VCaP (cell line): ENCODE results near the gene KIF7.

Experiments used
- H3K27ac ChIP-seq: fragments of 450-650 bp; 2 replicates; pipeline ENCODE4 v1.5.1; 2017
- TF ChIP-seq, protein P1 (sequence below): fragments of 450-650 bp; conservative IDR thresholded peaks from 2 replicates; pipeline ENCODE4 v1.5.1; 2017; ENCODE audit warnings: mild to moderate bottlenecking, moderate library complexity

Gene KIF7

DNA sequence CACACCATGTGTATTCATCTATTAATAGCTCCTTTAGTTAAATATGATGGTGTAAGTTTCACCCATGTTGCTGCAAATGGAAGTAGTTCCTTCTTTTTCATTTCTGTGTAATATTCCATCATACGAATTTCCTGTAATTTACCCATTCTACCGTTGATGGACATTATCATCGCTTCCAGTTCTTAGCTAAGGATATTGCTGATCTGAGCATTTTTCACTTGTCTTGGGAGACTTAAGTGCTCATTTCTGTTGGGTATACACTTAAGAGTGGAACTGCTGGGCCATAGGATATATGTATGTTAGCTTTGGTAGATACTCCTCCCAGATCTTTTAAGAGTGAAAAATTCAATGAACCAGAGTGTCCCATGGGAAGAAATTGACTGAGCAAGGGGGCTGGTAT is 12.9 kb upstream of the KIF7 start:
- H3K27ac ChIP-seq: no peak overlapping the region
- TF ChIP-seq, protein P1, sequence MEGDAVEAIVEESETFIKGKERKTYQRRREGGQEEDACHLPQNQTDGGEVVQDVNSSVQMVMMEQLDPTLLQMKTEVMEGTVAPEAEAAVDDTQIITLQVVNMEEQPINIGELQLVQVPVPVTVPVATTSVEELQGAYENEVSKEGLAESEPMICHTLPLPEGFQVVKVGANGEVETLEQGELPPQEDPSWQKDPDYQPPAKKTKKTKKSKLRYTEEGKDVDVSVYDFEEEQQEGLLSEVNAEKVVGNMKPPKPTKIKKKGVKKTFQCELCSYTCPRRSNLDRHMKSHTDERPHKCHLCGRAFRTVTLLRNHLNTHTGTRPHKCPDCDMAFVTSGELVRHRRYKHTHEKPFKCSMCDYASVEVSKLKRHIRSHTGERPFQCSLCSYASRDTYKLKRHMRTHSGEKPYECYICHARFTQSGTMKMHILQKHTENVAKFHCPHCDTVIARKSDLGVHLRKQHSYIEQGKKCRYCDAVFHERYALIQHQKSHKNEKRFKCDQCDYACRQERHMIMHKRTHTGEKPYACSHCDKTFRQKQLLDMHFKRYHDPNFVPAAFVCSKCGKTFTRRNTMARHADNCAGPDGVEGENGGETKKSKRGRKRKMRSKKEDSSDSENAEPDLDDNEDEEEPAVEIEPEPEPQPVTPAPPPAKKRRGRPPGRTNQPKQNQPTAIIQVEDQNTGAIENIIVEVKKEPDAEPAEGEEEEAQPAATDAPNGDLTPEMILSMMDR: no peak

DNA sequence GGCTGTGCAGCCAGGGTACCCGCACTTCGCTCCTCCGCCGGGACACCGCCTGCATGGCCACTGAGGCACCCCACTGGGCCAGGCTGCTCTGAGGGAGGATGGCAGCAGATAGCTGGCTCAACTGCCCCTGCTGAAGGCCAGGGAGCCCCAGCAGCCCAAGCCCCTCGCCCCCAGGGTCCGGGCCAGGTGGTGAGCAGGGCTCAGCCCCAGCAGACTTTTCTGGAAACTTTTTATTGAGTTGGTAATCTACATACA is 12.4 kb upstream of the KIF7 start:
- no peak overlapping the region for H3K27ac ChIP-seq
- TF ChIP-seq, protein P1: no peak

DNA sequence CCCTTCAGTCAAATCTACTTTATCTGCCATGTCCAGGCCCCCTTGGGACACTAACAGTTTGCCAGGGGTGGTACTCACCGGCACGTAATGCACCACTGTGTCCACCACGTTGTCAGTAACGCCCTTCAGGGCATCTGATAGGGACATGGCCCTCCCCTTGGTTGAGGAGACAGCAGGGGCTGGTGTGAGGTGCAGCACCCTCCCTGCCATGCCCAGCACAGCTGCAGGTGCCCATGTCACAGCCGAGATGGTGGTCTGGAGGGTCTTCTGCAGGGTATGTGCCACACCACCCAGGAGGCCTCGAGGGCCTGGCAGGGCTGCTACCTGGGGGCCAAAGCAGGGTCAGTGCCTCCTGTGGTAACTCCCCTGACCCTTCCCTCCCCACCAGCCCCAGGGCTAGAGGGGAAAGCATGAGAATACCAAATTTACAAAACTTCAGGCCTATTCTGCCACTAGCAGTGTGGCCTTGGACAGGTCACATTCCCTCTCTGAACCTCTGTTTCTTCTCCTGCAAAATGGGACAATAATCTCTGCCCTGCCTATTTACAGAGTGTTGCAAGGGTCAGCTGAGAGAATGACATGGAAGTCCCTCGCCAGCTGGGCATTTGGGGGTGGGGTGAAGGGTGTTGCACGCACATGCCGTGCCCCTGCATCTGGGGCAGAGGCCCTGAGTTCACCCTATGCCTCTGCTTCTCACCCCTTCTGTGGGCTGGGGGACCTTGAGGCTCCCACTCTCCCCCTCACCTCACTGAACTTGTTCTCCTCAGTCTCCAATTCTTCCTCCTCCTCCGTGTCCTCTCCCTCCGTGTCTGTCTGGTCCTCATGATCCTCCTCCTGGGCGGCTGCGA is 11.8 kb upstream of the KIF7 start:
- no peak overlapping the region for H3K27ac ChIP-seq
- TF ChIP-seq, protein P1: no peak

DNA sequence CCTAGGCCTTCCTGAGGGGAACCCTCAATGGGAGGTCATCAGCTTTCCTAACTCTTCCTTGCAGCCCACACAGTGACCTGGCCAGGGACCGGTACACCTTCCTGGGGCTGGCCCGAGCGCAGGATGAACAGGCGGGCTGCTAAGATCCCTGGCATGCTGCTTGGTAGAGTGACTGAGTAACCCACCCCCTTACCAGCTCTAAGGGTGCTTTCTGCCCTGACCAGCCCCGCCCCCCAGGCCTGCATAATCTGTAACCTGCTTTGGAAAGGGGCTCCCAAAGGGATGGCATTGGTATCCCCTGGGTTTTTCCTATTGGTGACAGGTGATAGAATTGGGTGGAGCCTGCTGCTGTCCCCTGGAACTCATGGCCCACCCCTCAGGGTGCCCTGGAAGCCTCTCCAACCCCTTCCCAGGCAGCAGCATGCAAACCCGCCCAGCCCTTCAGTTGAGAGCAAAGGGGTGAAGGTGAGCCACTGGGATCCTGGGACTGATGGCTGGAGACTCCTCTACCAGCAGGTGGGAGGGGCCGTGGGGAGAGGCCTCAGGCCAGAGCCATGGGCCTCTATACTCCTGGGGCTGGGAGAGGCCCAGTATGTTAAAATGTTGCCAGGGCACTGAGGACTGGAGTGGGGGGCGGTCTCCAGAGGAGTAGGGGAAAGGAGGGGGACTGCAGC is 11.1 kb upstream of the KIF7 start:
- TF ChIP-seq, protein P1: no peak
- H3K27ac ChIP-seq: peak overlapping the region; percentile 80

DNA sequence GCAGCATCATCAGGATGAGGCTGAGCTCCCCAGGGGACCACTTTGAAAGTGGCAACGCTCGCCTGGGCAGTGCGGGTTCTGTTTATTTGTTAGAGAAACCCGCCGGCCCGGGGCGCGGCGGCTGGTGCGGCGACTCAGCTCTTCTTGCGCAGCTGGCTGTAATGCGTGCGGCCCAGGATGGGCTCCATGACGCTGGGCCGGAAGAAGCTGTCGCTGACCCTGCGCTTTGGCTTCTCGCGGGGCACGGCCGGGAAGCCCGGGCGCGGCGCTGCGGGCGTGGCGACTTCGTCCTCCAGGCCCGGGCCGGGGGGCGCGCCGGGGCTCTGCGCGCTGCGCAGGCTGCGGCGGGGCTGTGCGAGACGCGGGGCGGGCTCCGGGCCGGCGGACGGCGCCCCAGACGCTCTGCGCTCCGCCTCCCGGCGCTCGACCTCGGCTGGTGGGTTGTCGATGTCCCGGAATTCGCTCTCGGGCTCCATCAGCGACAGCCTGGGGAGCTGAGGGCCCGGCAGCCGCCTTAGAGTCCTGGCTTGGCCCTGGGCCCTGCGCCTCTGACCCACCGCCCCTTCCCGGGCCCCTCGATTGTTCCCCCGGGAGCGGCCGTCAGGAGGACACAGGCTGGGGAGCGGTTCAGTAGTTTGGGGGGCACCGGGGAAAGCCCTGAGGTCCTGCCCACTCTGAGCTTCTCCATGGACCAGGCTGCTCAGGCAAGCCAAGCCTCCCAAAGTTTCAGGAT is 10.3 kb upstream of the KIF7 start:
- peak overlapping the region; percentile 80 for H3K27ac ChIP-seq
- TF ChIP-seq, protein P1: 0 out of 2 replicates have a peak, but pooled peaks have one; percentile 8

DNA sequence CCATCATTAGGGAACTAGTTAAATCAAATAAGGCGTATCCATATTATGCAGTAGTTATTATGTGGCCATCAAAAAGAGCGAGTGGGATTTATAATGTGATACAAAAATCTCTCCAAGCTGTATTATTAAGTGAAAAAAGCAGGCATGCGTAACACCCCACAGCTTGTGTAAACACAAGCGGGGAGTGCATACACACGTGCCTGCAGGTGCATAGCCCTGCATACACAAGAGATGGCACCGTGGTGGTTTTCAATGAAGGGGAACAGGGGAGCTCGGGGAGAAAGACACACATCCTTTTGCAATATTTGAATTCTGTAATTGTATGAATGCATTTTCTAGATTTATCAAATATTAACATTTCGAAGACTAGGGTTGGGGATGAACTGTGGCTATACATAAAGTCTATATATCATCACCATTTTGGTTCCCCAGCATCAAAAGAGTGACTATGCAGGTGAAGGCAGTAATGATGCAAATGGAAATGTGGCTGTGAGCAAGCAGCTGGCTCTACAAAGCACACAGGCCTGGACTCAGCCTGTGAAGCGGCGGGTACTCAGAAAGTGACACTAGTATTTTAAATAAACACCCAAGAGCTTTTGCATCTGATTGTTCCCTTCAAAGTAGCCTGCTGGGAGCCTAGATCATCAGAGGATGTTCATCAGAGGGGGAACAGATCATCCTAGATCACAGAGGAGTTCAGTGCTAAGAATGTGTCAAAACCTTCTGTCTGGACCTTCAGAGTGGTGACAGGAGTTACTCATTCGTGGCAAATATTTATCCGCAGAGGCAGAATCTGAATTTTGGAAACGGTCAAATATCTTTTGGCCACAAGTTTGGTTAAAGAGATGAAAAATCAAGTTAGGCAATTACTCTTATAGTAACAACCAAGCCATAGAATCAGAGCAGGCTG is 9.4 kb upstream of the KIF7 start:
- H3K27ac ChIP-seq: peak overlapping the region; percentile 80
- TF ChIP-seq, protein P1: no peak
